Vagina (tissue), 2 donors: Measurements from ENCODE around the gene POLR3GL.

ENCODE experiments used
- POLR2AphosphoS5 ChIP-seq, 2 donors: sonication (generic); formaldehyde crosslinking; IDR thresholded peaks; one replicate each; pipeline ENCODE4 v1.9.0; 2017; ENCODE audit warnings: antibody characterized with exemption in 2 of 2, mild to moderate bottlenecking in 2 of 2, low read depth in 1 of 2; ENCODE audit not compliant: insufficient read depth in 1 of 2
- TF ChIP-seq, protein P1 (sequence below), 3 experiments: fragments of 450-650 bp in 2 of 3; fragments of 200-600 bp in 1 of 3; sonication (generic) in 1 of 3; IDR thresholded peaks; one replicate each; pipeline ENCODE4 v1.5.1; 2017 to 2019; ENCODE audit warnings: antibody characterized with exemption in 3 of 3, mild to moderate bottlenecking in 2 of 3, moderate library complexity in 2 of 3

DNA sequence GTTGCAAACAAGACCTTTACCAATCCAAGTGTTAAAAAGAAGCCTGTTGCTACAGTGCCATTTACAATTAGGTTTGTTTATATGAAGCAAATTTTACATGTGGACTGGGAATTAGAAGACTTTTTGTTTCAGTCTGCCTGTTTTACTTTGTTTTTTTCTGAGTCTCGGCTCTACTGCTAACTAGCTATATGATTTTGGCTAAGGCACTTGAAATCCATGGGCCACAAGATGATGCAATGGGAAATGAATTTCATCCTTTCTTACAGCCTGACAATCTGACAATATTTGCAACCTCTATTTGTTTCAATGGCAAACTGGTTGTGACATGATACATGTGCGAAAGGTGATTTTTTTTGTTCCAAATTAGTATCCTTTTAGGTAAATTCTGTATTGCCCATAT, 42.2 kb upstream of the POLR3GL start:
- TF ChIP-seq, protein P1, sequence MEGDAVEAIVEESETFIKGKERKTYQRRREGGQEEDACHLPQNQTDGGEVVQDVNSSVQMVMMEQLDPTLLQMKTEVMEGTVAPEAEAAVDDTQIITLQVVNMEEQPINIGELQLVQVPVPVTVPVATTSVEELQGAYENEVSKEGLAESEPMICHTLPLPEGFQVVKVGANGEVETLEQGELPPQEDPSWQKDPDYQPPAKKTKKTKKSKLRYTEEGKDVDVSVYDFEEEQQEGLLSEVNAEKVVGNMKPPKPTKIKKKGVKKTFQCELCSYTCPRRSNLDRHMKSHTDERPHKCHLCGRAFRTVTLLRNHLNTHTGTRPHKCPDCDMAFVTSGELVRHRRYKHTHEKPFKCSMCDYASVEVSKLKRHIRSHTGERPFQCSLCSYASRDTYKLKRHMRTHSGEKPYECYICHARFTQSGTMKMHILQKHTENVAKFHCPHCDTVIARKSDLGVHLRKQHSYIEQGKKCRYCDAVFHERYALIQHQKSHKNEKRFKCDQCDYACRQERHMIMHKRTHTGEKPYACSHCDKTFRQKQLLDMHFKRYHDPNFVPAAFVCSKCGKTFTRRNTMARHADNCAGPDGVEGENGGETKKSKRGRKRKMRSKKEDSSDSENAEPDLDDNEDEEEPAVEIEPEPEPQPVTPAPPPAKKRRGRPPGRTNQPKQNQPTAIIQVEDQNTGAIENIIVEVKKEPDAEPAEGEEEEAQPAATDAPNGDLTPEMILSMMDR (IDR thresholded peaks at IDR 0.05): no peak
- no peak for TF ChIP-seq POLR2AphosphoS5 (IDR thresholded peaks at IDR 0.05; ENCODE audit: insufficient read depth in 1 of 2, low read depth in 1 of 2)
